ENCODE results near the gene UQCRFS1. TPM values are rescaled to one million over a fixed set of nuclear protein-coding genes. Genes with fewer than 3 reads are reported as not detected.
"Not testable (repeated sequence)": the region's sequence is repeated elsewhere in the genome, so short reads cannot be mapped to it uniquely, and the experiment has no call there.

The UQCRFS1 gene
- polyA plus RNA-seq (2013, experiment 1 of 2), result 57.0 TPM
- polyA plus RNA-seq (2013, experiment 2 of 2), result 54.1 TPM

DNA sequence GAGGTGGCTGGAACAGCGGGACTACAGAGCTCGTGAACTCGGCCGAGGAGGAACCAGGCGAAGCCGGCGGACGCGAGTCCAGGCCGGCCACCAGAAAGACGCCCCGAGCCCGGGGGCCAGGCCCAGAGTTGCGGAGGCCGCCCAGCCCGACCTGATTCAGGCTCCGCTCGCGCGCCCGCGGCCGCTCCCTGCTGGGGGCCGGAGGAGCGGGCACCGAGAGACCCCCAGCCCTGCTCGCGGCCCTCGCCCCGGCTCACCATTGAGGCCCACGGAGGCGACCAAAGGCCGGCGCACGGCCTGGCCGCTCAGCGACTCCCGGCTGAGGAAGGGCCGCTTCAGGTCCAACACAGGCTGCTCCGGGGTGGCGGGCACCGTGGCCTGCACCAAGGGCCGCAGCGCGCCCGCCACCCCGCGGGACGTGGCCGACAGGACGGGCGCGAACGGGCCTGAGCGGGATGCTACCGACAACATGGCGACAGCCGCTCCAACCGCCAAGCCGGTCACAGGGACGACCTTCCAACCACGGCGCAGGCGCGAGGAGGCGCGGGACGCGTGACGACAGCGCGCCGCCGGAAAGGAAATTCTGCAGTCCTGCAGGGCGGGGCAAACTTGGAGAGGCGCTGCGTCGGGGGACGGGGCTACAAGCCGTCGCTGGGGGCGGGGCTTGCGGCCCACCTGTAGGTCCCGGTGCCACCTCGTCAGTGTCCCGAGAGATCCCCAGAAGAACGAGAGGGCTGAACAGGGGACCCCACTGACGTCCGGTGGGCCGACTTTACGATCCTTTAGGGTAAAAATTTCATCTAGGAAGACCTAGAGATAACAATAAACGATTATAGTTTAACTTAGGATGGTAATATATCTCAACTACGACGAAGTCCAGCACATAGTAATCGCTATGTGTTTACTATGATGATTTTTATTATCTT is at the start of gene UQCRFS1:
Gene UQCRFS1 (minus strand): TSS at position 504 of the 926 bp plus-strand sequence. CDS start 33 bp downstream, at position 471.
- peaks cover 9% of the 10 kb centered on the region for H3K36me3 ChIP-seq (ENCODE audit: insufficient read depth, low read length)
- H3K4me3 ChIP-seq (ENCODE audit: low read length), result peak within 1 kb of the TSS; percentile 96
- H3K9ac ChIP-seq (ENCODE audit: low read depth, low read length), result peak within 1 kb of the TSS; percentile 98
- no peaks in the 10 kb centered on the region for H3K27me3 ChIP-seq (ENCODE audit: insufficient read depth, low read length)
- peak within 1 kb of the TSS; percentile 75 for H3K27ac ChIP-seq (ENCODE audit: low read depth, low read length)
- peaks cover 11% of the 10 kb centered on the region for H3K4me1 ChIP-seq (ENCODE audit: insufficient read depth, low read length)
- no peaks in the 10 kb centered on the region for H3K9me3 ChIP-seq (ENCODE audit: insufficient read depth, low read depth, low read length)
- WGBS, result under 1% methylated on average over 87 of the region's 95 CpGs

DNA sequence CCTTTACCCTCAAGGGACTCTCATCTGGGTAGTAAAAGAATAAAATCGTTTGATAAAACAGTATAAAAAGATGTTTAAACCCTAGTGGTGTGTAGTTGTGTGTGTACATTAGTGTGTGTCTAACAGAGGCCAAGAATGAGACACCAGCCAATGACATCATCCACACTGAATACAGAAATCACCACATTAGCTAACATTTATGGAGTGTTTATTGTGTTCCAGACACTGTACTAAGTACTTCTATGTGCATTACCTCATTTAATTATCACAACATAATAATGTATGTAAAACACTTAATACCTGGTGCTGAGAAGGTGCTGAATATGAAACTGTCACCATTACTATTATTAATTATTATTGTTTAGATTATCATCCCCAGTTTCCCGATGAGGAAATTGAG is 49.1 kb upstream of the UQCRFS1 start:
- no peaks in the 10 kb centered on the region for H3K27me3 ChIP-seq (ENCODE audit: insufficient read depth, low read length)
- no peaks in the 10 kb centered on the region for H3K36me3 ChIP-seq (ENCODE audit: insufficient read depth, low read length)
- H3K4me1 ChIP-seq (ENCODE audit: insufficient read depth, low read length), result no peaks in the 10 kb centered on the region
- H3K4me3 ChIP-seq (ENCODE audit: low read length), result no peak overlapping the region
- no peak overlapping the region for H3K9ac ChIP-seq (ENCODE audit: low read depth, low read length)
- peaks cover 5% of the 10 kb centered on the region; the same call in 1 of the 2 replicates for H3K9me3 ChIP-seq (ENCODE audit: insufficient read depth, low read depth, low read length)
- 83% methylated on average over 1 of the region's 2 CpGs for WGBS
- no peak overlapping the region for H3K27ac ChIP-seq (ENCODE audit: low read depth, low read length)

DNA sequence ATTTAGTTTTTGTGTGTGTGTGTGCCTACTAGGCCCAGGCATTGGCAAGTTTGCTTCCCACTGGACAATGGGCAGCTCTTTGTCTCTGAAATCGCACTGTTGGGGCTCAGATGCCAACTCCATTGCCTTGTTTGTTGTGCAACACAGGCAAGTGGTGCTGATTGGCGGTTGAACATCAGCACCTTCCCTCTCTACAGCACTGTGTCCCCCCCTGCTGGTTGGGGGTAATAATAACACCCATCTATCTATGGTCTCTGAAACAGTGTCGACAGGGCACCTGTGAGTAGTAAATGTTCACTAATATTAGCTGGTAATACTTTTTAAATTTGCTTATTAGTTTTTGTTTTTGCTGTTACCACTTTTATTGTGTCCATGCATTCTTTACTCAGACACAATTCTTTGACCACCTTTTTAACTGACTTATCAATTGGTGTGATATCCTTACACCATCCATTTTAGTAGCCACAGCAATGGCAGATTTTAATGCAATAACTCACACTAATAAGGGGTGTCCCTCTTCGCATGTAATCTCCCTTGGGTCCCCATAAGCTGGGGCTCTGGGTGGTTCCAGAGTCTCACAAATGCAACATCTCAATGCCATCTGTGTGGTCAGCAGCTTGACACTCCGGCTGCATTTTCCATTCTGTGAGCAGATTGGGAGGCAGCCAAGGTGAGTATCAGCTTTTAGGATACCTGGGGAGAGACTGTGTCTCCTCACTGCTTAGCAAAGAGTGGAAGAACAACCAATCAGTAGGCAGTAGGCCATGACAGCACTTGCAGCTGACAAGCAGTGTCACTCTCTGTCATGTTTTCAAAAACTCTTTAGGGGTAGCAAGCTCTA is 47.7 kb upstream of the UQCRFS1 start:
- Histone ChIP-seq H3K27me3 (ENCODE audit: insufficient read depth, low read length) (no peaks in the 10 kb centered on the region), H3K9me3 (ENCODE audit: insufficient read depth, low read depth, low read length) (peaks cover 5% of the 10 kb centered on the region; the same call in 1 of the 2 replicates), H3K36me3 (ENCODE audit: insufficient read depth, low read length) (no peaks in the 10 kb centered on the region), H3K9ac (ENCODE audit: low read depth, low read length) (no peak overlapping the region), H3K4me1 (ENCODE audit: insufficient read depth, low read length) (no peaks in the 10 kb centered on the region), H3K27ac (ENCODE audit: low read depth, low read length) (no peak overlapping the region), H3K4me3 (ENCODE audit: low read length) (no peak overlapping the region)
- WGBS, result 86% methylated on average over 4 of the region's 5 CpGs

- H3K4me1 ChIP-seq (ENCODE audit: insufficient read depth, low read length), result no peaks in the 10 kb centered on the region
- no peaks in the 10 kb centered on the region for H3K36me3 ChIP-seq (ENCODE audit: insufficient read depth, low read length)
- H3K27ac ChIP-seq (ENCODE audit: low read depth, low read length), result no peak overlapping the region
- no peaks in the 10 kb centered on the region for H3K27me3 ChIP-seq (ENCODE audit: insufficient read depth, low read length)
- no peak overlapping the region for H3K4me3 ChIP-seq (ENCODE audit: low read length)
- WGBS, result 81% methylated on average over 6 of the region's 6 CpGs
- no peak overlapping the region for H3K9ac ChIP-seq (ENCODE audit: low read depth, low read length)
- peaks cover 5% of the 10 kb centered on the region; the same call in 1 of the 2 replicates for H3K9me3 ChIP-seq (ENCODE audit: insufficient read depth, low read depth, low read length)
Observed at GRCh38 chr19:29259867-29260281, 46.9 kb upstream of the UQCRFS1 start.

GRCh38 chr19:29259153-29259552 is 46.2 kb upstream of the UQCRFS1 start:
- Histone ChIP-seq H3K36me3 (ENCODE audit: insufficient read depth, low read length) (no peaks in the 10 kb centered on the region), H3K4me1 (ENCODE audit: insufficient read depth, low read length) (no peaks in the 10 kb centered on the region), H3K9me3 (ENCODE audit: insufficient read depth, low read depth, low read length) (peaks cover 5% of the 10 kb centered on the region; the same call in 1 of the 2 replicates), H3K4me3 (ENCODE audit: low read length) (no peak overlapping the region), H3K27ac (ENCODE audit: low read depth, low read length) (no peak overlapping the region), H3K9ac (ENCODE audit: low read depth, low read length) (no peak overlapping the region), H3K27me3 (ENCODE audit: insufficient read depth, low read length) (no peaks in the 10 kb centered on the region)
- WGBS, result 96% methylated on average over 2 of the region's 3 CpGs

DNA sequence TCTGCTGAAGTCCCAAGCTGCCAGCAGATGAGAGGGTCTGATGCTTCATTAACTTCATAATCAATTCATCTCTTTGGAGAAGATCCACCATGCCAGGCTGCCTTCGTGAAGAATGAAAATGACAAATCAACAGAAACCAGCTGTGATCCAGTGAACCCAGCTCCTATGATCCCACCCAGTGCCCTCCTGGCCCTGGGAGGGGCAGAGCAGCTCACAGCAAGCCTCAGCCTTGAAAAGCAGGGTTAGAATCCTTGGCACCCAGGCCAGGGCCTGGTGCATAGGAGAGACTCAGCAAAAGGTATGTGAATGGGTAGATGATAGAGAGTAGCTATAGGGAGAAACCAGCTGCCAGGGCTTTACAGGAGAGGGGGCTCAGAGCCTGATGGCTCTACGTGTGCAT is 43.6 kb upstream of the UQCRFS1 start:
- H3K4me3 ChIP-seq (ENCODE audit: low read length), result no peak overlapping the region
- no peaks in the 10 kb centered on the region for H3K4me1 ChIP-seq (ENCODE audit: insufficient read depth, low read length)
- no peak overlapping the region for H3K9ac ChIP-seq (ENCODE audit: low read depth, low read length)
- no peaks in the 10 kb centered on the region for H3K27me3 ChIP-seq (ENCODE audit: insufficient read depth, low read length)
- 48% methylated on average over 2 of the region's 2 CpGs for WGBS
- H3K36me3 ChIP-seq (ENCODE audit: insufficient read depth, low read length), result no peaks in the 10 kb centered on the region
- H3K9me3 ChIP-seq (ENCODE audit: insufficient read depth, low read depth, low read length), result peaks cover 5% of the 10 kb centered on the region; the same call in 1 of the 2 replicates
- H3K27ac ChIP-seq (ENCODE audit: low read depth, low read length), result no peak overlapping the region

DNA sequence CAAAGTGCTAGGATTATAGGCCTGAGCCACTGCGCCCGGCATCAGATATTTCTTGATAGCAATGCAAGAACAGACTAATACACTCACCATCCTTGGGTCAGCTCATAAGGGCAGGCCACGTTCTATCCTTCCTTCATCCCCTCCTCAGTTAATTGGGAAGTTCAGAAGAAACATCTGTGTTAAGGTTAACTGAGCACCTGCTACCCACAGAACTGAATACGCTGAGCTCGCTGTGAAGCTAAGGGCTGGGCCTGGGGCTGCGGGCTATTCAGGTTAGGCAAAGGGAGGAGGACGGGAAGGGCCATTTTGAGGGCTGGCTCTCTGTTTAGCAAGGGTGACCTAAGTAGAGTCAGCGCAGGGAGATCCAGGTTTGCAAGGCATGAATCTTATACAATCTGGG is 43.0 kb upstream of the UQCRFS1 start:
- H3K27ac ChIP-seq (ENCODE audit: low read depth, low read length), result no peak overlapping the region
- no peak overlapping the region for H3K9ac ChIP-seq (ENCODE audit: low read depth, low read length)
- no peak overlapping the region for H3K4me3 ChIP-seq (ENCODE audit: low read length)
- 95% methylated on average over 8 of the region's 8 CpGs for WGBS
- H3K36me3 ChIP-seq (ENCODE audit: insufficient read depth, low read length), result no peaks in the 10 kb centered on the region
- no peaks in the 10 kb centered on the region for H3K4me1 ChIP-seq (ENCODE audit: insufficient read depth, low read length)
- peaks cover 5% of the 10 kb centered on the region; the same call in 1 of the 2 replicates for H3K9me3 ChIP-seq (ENCODE audit: insufficient read depth, low read depth, low read length)
- no peaks in the 10 kb centered on the region for H3K27me3 ChIP-seq (ENCODE audit: insufficient read depth, low read length)

DNA sequence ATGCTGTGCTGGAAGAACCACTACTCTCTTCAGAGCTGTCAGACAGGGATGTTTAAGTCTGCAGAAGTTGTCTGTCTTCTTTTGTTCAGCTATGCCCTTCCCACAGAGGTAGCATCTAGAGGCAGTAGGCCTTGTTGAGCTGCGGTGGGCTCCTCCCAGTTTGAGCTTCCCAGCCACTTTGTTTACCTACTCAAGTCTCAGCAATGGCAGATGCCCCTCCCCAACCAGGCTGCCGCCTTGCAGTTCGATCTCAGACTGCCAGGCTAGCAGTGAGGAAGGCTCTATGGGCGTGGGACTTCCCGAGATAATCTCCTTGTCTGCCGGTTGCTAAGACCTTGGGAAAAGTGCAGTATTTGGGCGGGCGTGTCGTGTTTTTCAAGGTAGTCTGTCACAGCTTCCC is 42.1 kb upstream of the UQCRFS1 start:
- WGBS, result 84% methylated on average over 9 of the region's 9 CpGs

DNA sequence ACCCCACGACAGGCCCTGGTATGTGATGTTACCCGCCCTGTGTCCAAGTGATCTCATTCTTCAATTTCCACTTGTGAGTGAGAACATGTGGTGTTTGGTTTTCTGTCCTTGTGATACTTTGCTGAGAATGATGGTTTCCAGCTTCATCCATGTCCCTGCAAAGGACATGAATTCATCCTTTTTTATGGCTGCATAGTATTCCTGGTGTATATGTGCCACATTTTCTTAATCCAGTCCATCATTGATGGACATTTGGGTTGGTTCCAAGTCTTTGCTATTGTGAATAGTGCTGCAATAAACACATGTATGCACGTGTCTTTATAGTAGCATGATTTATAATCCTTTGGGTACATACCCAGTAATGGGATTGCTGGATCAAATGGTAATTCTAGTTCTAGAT is 36.8 kb upstream of the UQCRFS1 start:
- not testable (repeated sequence) for H3K9me3 ChIP-seq (ENCODE audit: insufficient read depth, low read depth, low read length); H3K27ac ChIP-seq (ENCODE audit: low read depth, low read length); H3K4me3 ChIP-seq (ENCODE audit: low read length); H3K9ac ChIP-seq (ENCODE audit: low read depth, low read length); H3K36me3 ChIP-seq (ENCODE audit: insufficient read depth, low read length); H3K4me1 ChIP-seq (ENCODE audit: insufficient read depth, low read length); H3K27me3 ChIP-seq (ENCODE audit: insufficient read depth, low read length)
- 93% methylated on average over 3 of the region's 3 CpGs for WGBS

More for the DNA sequence above, 42.1 kb upstream of the UQCRFS1 start:
- Histone ChIP-seq H3K4me1 (ENCODE audit: insufficient read depth, low read length) (no peaks in the 10 kb centered on the region), H3K9me3 (ENCODE audit: insufficient read depth, low read depth, low read length) (peaks cover 5% of the 10 kb centered on the region; the same call in 1 of the 2 replicates), H3K36me3 (ENCODE audit: insufficient read depth, low read length) (no peaks in the 10 kb centered on the region), H3K27me3 (ENCODE audit: insufficient read depth, low read length) (no peaks in the 10 kb centered on the region), H3K27ac (ENCODE audit: low read depth, low read length) (no peak overlapping the region), H3K9ac (ENCODE audit: low read depth, low read length) (no peak overlapping the region), H3K4me3 (ENCODE audit: low read length) (no peak overlapping the region)

- H3K9me3 ChIP-seq (ENCODE audit: insufficient read depth, low read depth, low read length), result no peaks in the 10 kb centered on the region
- H3K9ac ChIP-seq (ENCODE audit: low read depth, low read length), result no peak overlapping the region
- no peaks in the 10 kb centered on the region for H3K4me1 ChIP-seq (ENCODE audit: insufficient read depth, low read length)
- H3K27ac ChIP-seq (ENCODE audit: low read depth, low read length), result no peak overlapping the region
- H3K36me3 ChIP-seq (ENCODE audit: insufficient read depth, low read length), result no peaks in the 10 kb centered on the region
- 84% methylated on average over 9 of the region's 9 CpGs for WGBS
- no peak overlapping the region for H3K4me3 ChIP-seq (ENCODE audit: low read length)
- H3K27me3 ChIP-seq (ENCODE audit: insufficient read depth, low read length), result no peaks in the 10 kb centered on the region
Observed at GRCh38 chr19:29248332-29248844, 35.4 kb upstream of the UQCRFS1 start.

- Histone ChIP-seq H3K36me3 (ENCODE audit: insufficient read depth, low read length) (no peaks in the 10 kb centered on the region), H3K27ac (ENCODE audit: low read depth, low read length) (no peak overlapping the region), H3K4me3 (ENCODE audit: low read length) (no peak overlapping the region), H3K9me3 (ENCODE audit: insufficient read depth, low read depth, low read length) (no peaks in the 10 kb centered on the region), H3K9ac (ENCODE audit: low read depth, low read length) (no peak overlapping the region), H3K27me3 (ENCODE audit: insufficient read depth, low read length) (no peaks in the 10 kb centered on the region), H3K4me1 (ENCODE audit: insufficient read depth, low read length) (no peaks in the 10 kb centered on the region)
- WGBS, result 58% methylated on average over 9 of the region's 9 CpGs
Observed at GRCh38 chr19:29247872-29248271, 34.9 kb upstream of the UQCRFS1 start.

Data from HUES64 (cell line).